Hepatocyte (in vitro differentiated cells): ENCODE data around the gene MTFR1L. TPM values are rescaled to one million over a fixed set of nuclear protein-coding genes. Genes with fewer than 3 reads are reported as not detected.

Source experiments
- DNase-seq: peaks from one replicate; pipeline ENCODE4 v3.0.0-alpha.2; 2016; ENCODE audit warnings: low spot score
- H2AFZ ChIP-seq: fragments of 200-600 bp; sonication (generic); 2 replicates; pipeline ENCODE4 v1.6.0; 2016; ENCODE audit warnings: antibody characterized with exemption, mild to moderate bottlenecking
- H3K27ac ChIP-seq: fragments of 200-600 bp; sonication (generic); 2 replicates; pipeline ENCODE4 v1.5.1; 2016; ENCODE audit warnings: mild to moderate bottlenecking
- H3K27me3 ChIP-seq: fragments of 200-600 bp; sonication (generic); 2 replicates; pipeline ENCODE4 v1.6.1; 2016
- H3K36me3 ChIP-seq: fragments of 200-600 bp; sonication (generic); replicated peaks from 2 replicates; pipeline ENCODE4 v1.5.1; 2016; ENCODE audit warnings: low read depth; ENCODE audit not compliant: insufficient read depth
- H3K4me1 ChIP-seq: fragments of 200-600 bp; sonication (generic); 2 replicates; pipeline ENCODE4 v1.5.1; 2016; ENCODE audit warnings: mild to moderate bottlenecking, moderate library complexity; ENCODE audit not compliant: insufficient read depth
- H3K4me2 ChIP-seq: fragments of 200-600 bp; sonication (generic); 2 replicates; pipeline ENCODE4 v1.6.0; 2016
- H3K4me3 ChIP-seq: fragments of 200-600 bp; sonication (generic); 2 replicates; pipeline ENCODE4 v1.5.1; 2016; ENCODE audit warnings: mild to moderate bottlenecking
- H3K79me2 ChIP-seq: fragments of 200-600 bp; sonication (generic); 2 replicates; pipeline ENCODE4 v1.6.0; 2017; ENCODE audit warnings: mild to moderate bottlenecking
- H3K9me2 ChIP-seq: fragments of 200-600 bp; sonication (generic); replicated peaks from 2 replicates; pipeline ENCODE4 v1.6.0; 2017; ENCODE audit warnings: mild to moderate bottlenecking; ENCODE audit not compliant: insufficient read depth
- H3K9me3 ChIP-seq: fragments of 200-600 bp; sonication (generic); 2 replicates; pipeline ENCODE4 v1.5.1; 2016; ENCODE audit warnings: low read depth, mild to moderate bottlenecking
- H4K20me1 ChIP-seq: fragments of 200-600 bp; sonication (generic); 2 replicates; pipeline ENCODE4 v1.6.0; 2016; ENCODE audit warnings: mild to moderate bottlenecking; ENCODE audit not compliant: insufficient read depth, poor library complexity, severe bottlenecking
- CTCF ChIP-seq: fragments of 200-600 bp; sonication (generic); IDR thresholded peaks from 2 replicates; pipeline ENCODE4 v1.5.1; 2016; ENCODE audit warnings: antibody characterized with exemption, mild to moderate bottlenecking; ENCODE audit not compliant: poor library complexity
- EZH2 ChIP-seq: fragments of 200-600 bp; sonication (generic); IDR thresholded peaks from 2 replicates; pipeline ENCODE4 v1.6.1; 2016; ENCODE audit warnings: antibody characterized with exemption, mild to moderate bottlenecking, borderline replicate concordance
- EZH2phosphoT487 ChIP-seq: fragments of 200-600 bp; sonication (generic); IDR thresholded peaks from one replicate; pipeline ENCODE4 v1.6.1; 2018; ENCODE audit warnings: antibody characterized with exemption, mild to moderate bottlenecking, low read depth, moderate library complexity; ENCODE audit not compliant: unreplicated experiment, severe bottlenecking
- WGBS: methylation state at CpG from one replicate; pipeline ENCODE4 v1.1.6; 2016; ENCODE audit warnings: low lambda C conversion rate; ENCODE audit errors: missing lambda C conversion rate; 5-methylcytosine and 5-hydroxymethylcytosine counted together
- polyA plus RNA-seq: library from polyadenylated mRNA; unstranded; fragments of >200 nt; fragmentation: Nextera tagmentation; extraction: Ambion mirVana; gene quantifications from 2 replicates; pipeline ENCODE4 v1.2.1, GENCODE V29; 2016
- total RNA-seq: library from RNA; depleted of rRNA; stranded (reverse); fragments of >200 nt; gene quantifications from 2 replicates; pipeline ENCODE4 v1.2.3, GENCODE V29; 2014

MTFR1L gene
- total and polyA plus RNA-seq, 2 experiments from 2014 or later: 62.6 to 103 TPM

DNA sequence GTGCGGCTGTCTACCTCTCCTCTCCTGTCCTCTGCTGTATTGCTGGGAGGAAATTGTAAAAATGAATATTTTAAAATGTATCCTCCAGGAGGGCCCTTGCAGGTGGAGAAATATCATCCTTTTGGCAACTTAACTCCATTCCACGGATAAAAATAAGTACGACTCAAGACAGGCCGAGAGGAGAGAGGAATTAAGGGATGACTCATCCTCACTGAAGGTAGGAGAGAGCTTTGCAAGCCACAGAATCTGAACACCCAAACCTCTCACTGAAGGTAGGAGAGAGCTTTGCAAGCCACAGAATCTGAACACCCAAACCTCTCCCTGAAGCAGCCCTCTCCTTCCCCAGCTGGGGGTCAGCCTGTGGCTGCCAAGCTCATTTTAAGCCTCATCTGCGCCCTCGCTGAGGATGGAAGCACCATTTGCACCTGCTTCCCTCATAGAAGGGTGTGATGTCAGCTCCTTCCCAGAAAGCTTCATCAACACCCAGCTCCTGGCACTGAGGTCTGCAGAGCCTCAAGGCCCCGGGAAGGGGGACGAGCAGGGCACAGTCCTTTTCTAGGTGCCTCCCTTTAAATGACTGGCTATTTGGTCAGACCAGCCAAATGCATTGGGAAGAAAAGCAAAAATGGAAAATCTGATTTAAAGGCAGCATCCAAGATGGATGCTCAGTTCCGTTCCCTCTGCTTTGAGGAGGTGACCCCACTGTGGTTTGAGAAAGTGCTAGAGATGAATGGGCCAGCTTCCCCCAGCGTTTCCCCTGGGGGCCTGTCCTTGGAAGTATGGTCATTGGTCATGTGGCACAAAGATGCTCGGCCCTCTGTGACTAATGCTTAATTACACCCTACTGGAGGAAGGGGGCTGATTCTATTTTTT, 32.6 kb upstream of the MTFR1L start:
- 72% methylated on average over 11 of the region's 11 CpGs for WGBS
- DNase-seq: no peak
- Histone ChIP-seq H3K4me1 (peaks cover 26% of the 10 kb centered on the region), H3K79me2 (no peaks in the 10 kb centered on the region), H3K9me3 (no peaks in the 10 kb centered on the region), H3K9me2 (no peaks in the 10 kb centered on the region), H3K36me3 (no peaks in the 10 kb centered on the region), H3K4me3 (no peak overlapping the region), H2AFZ (no peak overlapping the region), H4K20me1 (no peaks in the 10 kb centered on the region), H3K27ac (peak overlapping the region; percentile 56), H3K27me3 (no peaks in the 10 kb centered on the region), H3K4me2 (no peak overlapping the region)
- no peak for TF ChIP-seq EZH2
- no peak for TF ChIP-seq CTCF
- TF ChIP-seq EZH2phosphoT487: no peak

GRCh38 chr1:25787760-25788166, 32.0 kb upstream of the MTFR1L start:
- no peaks in the 10 kb centered on the region for H3K27me3 ChIP-seq
- no peaks in the 10 kb centered on the region for H4K20me1 ChIP-seq
- H3K4me2 ChIP-seq: no peak overlapping the region
- H3K4me1 ChIP-seq: peaks cover 26% of the 10 kb centered on the region
- no peaks in the 10 kb centered on the region for H3K79me2 ChIP-seq
- no peak overlapping the region for H3K27ac ChIP-seq
- no peaks in the 10 kb centered on the region for H3K9me3 ChIP-seq
- no peak for DNase-seq
- no peaks in the 10 kb centered on the region for H3K9me2 ChIP-seq
- TF ChIP-seq EZH2 (no peak), EZH2phosphoT487 (no peak), CTCF (no peak)
- 89% methylated on average over 5 of the region's 5 CpGs for WGBS
- no peak overlapping the region for H3K4me3 ChIP-seq
- H3K36me3 ChIP-seq: no peaks in the 10 kb centered on the region
- no peak overlapping the region for H2AFZ ChIP-seq

GRCh38 chr1:25790472-25790871, 29.3 kb upstream of the MTFR1L start:
- H3K4me2 ChIP-seq: no peak overlapping the region
- no peak for TF ChIP-seq CTCF
- no peak for TF ChIP-seq EZH2phosphoT487
- no peak for TF ChIP-seq EZH2

More at GRCh38 chr1:25790472-25790871, 29.3 kb upstream of the MTFR1L start:
- no peak overlapping the region for H3K27ac ChIP-seq
- WGBS: 91% methylated on average over 6 of the region's 6 CpGs
- no peaks in the 10 kb centered on the region for H3K9me3 ChIP-seq
- no peaks in the 10 kb centered on the region for H3K27me3 ChIP-seq
- no peak overlapping the region for H2AFZ ChIP-seq
- no peaks in the 10 kb centered on the region for H4K20me1 ChIP-seq
- no peak overlapping the region for H3K4me3 ChIP-seq
- H3K9me2 ChIP-seq: no peaks in the 10 kb centered on the region
- no peaks in the 10 kb centered on the region for H3K36me3 ChIP-seq
- H3K4me1 ChIP-seq: peaks cover 14% of the 10 kb centered on the region
- no peaks in the 10 kb centered on the region for H3K79me2 ChIP-seq
- no peak for DNase-seq
